GM21447 (cell line): ENCODE measurements around the gene PSMD10.

Experiments used
- ATAC-seq: cut with Tn5 transposase; IDR thresholded peaks from one replicate; pipeline ENCODE4 v1.9.1; 2021; ENCODE audit not compliant: unreplicated experiment

PSMD10 gene, protein sequence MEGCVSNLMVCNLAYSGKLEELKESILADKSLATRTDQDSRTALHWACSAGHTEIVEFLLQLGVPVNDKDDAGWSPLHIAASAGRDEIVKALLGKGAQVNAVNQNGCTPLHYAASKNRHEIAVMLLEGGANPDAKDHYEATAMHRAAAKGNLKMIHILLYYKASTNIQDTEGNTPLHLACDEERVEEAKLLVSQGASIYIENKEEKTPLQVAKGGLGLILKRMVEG

DNA sequence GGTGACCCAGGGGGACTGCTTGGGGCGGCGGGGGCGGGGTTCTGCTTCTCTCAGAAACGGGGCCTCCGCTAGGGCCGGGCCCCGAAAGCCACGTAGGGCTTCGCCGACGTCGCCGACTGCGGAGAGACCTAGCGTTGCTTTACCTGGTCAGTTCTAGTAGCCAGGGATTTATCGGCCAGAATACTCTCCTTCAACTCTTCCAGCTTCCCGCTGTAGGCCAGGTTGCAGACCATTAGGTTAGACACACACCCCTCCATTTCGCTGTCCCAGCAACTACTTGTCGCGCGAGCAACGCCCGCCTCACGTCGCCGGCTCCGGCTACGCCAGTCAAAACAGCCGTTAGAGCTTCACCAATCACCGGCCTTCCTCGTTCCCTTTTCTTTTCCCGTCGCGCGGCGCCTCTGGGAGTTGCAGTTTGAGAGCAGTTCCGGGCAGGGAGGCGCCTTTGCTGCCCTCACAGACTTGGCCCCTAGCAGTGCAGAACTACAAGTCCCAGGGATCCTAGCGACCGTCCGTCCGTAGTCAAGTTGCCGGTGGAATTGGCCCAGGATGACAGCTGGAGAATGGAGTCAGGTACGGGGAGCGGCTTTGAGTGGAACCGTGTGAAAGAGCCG lies at the start of gene PSMD10, which contains the start of gene ATG4A:
Gene PSMD10 (minus strand): TSS at position 279 of the 614 bp plus-strand sequence. CDS start 22 bp downstream, at position 257.
Gene ATG4A (plus strand): TSS at position 515 of the 614 bp plus-strand sequence. CDS start 49 bp downstream, at position 564.
- peak; percentile 96 for ATAC-seq

DNA sequence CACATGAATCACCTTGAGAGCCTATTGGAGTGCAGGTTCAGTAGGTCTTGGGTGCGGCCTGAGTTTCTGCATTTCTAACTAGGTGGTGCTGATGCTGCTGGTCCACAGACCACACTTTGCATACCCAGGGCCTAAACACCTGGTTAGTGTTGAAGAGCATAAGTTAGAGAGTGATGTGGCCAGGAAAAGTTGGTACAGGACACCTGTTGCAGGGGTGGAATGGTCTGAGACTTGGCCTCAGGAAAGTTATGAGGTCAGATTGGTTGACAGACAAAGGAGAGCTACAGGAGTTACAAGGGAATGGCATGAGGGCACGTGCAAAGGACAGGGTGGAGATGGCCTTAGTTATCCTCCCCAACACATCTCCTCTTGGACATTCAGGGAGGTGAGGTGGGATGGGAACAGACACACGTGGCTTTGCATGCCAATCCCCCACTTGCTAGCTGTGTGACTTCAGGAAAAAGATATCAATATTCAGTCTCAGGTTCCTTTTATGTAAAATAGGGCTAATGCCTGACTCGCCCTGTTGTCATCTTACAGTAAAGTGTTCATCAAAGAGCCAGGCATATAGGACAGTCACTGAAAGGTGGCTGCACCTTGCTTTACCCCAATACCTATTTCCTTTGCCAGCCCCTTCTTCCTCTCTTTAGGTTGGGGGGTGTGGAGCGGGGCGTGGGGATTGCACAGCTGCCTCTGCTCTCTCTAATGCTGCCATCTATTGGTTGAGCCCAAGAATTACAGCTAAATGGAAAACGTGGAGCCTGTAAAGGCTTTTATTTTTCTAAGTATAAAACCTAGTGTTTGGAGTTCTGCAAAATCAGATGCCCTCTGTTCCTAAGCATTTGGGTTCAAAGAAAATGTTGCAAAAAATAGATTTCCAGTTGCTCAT lies 47.7 kb upstream of the PSMD10 start:
- ATAC-seq: no peak

DNA sequence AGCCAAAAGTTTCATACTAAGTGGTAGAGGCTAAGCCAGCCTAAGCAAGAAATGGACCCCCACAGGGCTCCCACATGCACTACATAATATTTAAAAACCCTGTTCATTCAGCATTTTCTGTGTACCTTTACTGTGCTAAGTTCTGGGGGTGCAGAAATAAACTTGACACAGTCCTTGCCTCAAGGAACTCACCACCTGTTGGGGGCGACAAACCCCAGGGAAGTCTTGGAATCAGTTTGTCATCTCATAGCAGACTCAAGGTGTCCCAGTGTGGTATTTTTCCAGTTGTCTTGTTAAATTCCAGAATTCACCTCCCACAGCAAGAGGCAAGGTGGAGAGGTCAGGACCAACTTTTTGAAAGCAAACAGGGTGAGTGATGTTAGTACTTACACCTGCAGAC lies 43.4 kb upstream of the PSMD10 start:
- ATAC-seq: no peak

DNA sequence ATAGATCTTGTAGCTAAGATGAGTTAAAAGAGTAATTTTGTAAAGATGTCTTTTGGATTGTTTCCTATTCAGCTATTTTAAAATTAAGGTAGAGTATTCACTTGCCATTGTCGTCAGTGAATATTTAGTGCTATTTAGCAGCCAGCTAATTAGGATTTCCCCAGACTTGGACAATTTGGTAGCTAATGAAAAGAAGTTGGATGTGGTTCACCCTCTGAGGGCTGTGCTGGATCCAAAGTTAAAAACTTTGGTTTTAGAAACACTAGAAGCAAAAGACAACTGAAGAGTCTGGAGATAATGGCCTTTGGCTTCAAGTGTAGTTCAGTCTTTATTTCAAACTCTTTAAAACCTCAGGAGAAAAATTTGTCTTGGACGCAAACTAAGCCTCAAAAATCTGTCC lies 41.5 kb upstream of the PSMD10 start:
- no peak for ATAC-seq

DNA sequence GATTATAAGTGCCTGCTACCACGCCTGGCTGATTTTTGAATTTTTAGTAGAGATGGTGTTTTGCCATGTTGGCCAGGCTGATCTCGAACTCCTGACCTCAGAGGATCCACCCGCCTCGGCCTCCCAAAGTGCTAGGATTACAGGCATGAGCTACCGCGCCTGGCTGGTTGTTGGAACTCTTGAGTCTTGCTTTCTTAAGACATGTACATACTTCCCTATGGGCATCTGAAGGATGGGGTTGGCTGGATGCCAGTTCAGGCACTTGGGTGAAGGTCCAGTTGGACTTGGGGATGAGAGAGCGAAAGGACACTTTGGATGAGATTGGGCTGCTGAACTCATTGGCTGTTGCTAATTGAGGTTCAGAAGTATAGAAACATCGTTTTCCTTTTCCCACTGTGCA lies 40.7 kb upstream of the PSMD10 start:
- ATAC-seq: no peak

DNA sequence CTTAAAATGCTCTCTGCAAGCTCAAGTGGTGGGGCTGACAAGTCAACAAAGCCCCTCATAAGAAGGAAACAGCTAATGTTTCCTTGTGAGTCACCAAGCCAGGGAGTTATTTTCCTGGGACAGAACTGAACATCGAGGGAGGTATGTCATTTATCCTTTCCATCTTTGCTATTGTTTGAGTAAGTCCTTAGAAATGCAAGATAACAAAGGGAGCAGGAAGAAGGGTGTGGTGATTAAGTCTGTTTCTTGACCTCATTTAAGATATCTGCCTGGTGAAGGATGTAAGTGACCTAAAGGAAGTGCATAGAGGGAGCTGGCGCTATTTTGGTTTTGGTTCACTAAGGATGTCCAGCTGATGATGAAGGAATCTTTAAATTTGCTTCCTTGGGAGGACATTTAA lies 40.1 kb upstream of the PSMD10 start:
- ATAC-seq: no peak

DNA sequence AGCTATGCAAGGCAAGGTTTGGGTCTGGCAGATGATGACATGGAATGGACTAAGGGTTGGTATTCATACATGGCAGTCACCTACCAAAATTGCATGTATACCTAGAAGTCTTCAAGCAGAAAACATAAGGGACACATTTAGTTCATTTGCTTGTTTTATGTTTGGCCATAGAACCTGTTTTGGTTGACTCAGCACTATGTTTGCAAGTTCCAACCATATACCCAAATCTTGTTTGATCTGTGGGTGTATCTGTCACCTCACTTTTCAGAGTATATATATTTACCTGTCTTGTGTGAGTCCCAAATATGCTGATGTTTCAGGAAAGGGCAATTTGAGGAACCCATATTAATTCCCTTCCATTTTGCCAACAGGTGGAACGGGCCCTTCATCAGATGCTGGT lies 39.5 kb upstream of the PSMD10 start:
- no peak for ATAC-seq

DNA sequence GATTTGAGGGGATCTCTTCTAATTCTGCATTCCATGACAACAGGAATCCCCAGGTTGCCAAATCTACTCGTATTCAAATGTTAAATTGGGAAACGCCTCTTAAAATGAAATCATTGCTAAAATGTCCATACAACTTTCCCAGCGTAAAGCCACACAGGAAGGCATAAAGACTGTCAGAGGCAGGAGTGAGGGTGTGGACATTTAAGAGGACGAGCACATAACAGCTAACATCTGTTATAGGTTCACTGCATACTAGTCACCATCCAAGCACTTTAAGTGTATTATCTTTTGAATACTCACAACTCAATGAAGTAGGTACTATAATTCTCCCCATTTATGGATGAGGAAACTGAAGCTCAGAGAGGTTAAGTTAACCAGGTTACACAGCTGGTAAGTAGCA lies 35.8 kb upstream of the PSMD10 start:
- ATAC-seq: no peak

DNA sequence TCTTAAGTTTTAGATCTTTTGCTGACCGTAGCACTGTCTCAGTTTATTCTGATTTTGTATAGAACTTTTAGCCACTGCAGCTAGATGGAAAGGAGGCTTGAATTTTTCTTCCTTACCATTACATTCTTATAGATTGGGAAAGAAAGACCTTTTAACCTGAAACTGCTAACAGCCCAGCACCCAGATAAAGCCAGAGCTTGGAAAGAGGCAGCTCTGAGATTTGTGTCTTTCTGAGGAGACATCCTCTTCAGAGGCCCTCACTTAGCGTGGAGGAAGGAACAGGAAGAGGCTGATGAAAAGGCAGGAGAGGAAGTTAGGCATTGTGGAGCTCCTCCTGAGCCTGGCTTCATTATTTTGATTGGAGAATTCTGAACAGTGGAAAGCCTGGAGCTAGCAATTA lies 35.3 kb upstream of the PSMD10 start:
- ATAC-seq: no peak

DNA sequence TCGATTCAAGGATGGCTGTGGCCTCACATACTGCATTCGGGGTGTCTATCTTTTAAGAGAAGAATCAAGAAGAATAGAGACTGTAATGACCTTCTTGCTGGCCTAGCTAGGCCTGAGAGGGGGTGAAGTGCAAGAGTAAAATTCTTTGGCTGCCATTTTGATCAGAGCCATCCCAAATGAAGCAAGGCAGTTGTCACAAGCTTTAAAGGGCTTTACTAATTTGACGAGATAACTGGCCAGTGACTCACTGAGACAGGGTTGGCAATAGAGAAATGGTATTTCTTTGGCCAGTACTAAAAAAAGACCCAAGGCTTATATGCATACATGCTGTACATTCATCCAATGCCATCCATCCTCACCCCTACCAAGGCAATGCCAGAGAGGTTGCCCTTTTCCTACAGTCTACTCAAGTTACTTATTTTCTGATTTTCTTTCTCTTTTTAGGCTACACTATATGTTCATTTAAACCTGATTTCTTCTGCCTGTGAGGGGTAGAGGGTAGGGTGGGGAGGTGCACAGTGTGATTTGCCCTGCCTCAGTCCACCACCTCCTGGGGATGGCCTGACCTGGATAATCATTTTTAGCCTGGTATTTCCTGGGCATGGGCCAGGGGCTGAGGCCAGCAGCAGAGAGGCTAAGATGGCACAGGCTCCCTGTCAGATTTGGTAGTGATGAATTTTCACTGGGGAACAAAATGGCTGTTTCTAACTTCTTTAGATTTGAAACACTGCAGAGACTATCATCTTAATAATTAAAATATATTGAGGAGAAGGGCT lies 32.4 kb upstream of the PSMD10 start:
- ATAC-seq: no peak

DNA sequence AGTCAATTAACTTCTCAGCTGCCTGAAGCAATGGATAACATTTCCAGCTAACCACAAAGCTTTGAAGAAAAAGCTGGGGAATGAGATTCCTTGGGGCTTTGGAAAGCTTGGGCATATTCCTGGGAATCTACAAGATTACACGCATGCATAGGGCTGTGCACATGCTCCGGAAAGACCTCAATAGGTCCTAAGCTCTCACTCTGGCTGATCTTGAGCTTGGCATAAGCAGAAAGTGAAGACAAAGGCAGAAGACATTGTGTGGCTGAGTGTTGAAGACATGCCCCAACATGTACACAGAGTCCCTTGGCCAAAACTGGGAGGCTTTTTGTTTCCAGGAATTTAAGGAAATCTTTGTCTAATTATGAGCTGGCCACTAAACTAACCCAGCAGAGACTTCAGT lies 31.4 kb upstream of the PSMD10 start:
- no peak for ATAC-seq

DNA sequence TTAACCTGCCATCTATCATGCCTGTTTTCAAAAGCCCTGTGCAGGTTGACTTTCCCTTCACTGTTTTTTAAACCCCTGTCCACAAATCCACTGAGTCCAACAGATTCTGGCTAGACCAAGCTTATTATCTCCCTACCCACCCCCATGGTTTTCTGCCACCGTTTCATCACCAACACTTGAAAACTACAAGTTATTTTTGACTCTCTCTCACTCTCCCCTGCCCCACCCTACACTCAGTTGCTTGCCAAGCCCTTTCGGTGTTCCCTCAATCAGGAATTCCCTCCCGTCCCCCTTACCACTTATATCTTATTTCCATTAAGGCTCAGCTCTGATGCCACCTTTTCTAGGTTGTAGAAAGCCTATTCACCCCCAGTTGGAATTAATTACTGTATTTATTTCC lies 29.9 kb upstream of the PSMD10 start:
- no peak for ATAC-seq

DNA sequence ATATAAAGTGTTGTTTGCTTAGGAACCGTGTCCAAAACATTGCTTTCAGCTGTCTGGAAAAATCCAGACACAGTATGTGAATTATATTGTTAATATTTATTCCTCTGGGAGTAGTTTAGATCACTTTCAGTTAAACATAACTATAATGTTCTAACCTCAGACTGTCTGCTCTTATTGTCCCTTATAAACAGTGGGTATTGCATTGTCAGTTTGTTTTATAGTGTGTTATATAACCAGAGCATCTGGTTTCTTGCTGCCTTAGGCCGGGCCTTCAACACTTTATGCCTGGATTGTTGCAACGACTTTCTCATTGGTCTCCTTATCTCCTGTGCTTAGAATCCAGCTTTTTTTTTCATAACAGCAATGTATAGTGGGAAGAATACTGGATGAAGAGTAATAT lies 26.6 kb upstream of the PSMD10 start:
- ATAC-seq: no peak

DNA sequence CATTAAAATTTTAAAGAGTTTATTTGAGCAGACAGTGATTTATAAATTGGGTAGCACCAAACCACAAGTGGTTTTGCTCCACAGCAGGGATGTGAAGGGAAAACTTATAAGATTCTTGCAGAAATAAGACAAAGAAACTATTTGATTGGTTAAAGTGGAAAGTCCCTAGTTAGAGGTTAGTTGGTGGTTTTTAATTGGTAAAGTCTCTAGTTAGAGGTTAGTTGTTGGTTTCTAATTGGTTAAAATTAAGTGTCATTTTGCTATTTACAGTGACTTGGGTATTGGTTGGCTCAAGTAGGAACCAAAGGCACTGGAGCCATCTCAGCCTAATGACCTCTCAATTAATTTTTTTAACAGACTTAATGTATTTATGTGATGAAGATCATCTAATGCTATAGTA lies 23.2 kb upstream of the PSMD10 start:
- ATAC-seq: no peak

DNA sequence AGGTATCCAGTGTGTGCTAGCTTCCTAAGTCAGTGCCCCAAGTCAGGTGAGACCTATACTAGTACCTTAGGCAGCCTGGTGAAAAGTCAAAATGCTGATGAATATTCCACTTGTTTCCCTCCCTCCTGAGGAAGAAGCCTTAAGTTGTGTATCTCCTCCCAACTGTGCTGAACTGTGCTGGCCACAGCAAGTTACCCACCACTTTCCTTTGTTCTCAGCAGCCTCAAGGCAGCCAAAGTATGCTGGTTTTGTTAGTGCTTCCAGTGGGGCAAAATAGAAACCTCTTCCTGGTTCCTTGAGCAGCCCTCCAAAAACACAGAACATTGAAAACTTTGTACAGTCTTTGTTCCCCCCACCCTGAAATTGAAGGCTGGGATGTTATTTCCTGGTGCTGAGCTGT lies 14.1 kb upstream of the PSMD10 start:
- no peak for ATAC-seq

DNA sequence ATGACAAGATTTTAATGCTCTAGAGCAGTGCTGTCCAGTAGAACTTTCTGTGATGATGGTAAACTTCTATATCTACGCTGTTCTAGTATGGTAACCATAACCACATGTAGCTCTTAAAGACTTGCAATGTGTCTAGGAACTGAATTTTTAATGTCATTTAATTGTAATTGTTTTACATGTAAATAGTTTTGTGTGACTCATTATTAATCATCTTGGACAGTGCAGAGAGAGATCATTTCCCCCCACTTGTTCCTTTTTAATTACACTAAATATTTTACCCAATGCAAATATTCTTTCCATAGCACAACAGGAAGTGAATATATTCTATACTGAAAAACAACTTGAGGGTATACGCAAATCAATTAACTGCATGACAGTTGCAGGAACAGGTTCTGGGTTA lies 6.0 kb upstream of the PSMD10 start:
- no peak for ATAC-seq

DNA sequence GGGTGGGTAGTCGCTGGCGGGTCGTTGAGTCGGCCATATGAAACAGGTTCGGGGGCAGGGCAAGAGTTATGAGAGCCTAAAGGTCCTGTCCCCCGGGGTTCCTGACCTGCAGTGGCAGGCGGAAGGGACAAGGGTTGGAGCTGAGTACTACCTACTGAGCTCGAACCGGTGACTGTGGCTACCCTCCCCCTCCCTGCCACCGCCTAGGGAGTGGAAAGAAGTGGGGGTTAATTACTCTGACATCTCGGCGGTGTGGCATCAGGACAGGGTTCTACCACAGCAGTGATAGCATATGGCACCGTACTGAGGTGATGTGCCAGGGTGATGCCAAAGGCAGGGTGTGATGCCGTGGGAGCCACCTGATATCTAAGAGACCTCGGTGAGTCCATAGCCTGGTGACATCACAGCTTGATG lies 543 bp upstream of the PSMD10 start:
- ATAC-seq: peak; percentile 46

DNA sequence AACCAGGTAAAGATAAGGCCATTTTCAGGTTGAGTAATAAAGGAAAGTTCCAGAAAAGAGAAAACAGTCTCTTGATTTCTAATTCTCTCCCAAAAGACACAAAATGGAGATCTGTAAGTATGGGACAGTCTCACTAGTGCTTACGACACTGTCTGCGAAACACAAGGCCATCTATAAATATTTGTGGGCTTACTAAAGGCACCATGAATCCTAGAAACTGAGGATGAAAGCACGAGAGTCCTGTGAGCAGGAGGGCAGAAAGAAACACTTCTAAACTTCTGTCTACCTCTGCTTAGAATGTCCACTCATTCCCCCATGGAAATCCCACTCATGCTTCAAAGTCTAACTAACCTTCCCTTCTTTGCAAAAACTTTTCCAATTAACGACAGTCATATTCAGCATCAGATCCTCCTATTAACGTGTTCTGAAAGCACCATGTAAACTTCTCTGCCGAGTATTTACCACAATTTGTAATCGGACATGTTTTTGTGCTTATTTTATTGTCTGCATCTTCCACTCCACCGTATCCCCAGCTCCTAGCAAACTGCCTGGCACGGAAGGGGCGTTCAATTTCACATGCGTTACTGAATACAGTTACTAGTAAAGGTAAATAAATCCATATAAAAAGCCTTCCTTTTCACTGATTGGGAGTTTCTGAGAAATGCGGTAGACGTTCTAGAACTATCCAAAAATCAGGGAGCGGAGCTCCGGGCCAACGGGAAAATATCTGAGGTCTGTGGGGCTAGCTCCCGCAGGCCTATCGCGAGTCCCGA lies 665 bp downstream of the PSMD10 start:
- no peak for ATAC-seq

DNA sequence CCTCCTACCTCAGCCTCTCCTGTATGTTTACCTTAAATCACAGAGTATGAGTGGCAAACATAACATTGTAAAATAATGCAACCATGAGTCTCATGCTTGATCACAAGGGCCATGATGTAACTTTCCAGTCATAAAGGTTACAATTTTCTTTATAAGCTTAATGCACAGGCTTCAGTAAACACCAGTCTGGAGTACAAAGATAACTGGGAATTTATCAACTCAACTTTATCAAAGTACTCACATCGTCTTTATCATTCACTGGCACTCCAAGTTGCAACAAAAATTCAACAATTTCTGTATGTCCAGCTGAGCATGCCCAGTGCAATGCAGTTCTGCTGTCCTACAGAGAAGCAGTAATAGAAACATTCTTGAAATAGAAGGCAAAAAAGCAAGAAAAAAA lies 2.8 kb downstream of the PSMD10 start:
- ATAC-seq: no peak

DNA sequence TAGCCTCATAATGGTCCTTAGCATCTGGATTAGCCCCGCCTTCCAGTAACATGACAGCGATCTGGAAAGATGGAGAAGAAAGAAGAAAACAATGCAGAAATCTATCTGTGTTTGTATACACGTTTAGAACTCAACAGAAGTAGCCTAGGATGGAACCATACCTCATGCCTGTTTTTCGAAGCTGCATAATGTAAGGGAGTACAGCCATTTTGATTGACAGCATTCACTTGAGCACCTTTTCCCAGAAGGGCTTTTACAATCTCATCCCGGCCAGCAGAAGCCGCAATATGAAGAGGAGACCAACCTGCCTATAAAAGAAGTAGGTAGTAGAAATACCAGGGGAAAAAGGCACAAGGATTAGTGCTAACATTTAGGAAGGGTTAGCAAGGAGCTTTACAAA lies 3.5 kb downstream of the PSMD10 start:
- ATAC-seq: no peak
